ENCODE measurements around the gene ARIH1.
A peak's percentile ranks its signal among the peaks of the same experiment; 100 is the strongest.
"Not testable (repeated sequence)": the region's sequence is repeated elsewhere in the genome, so short reads cannot be mapped to it uniquely, and the experiment has no call there.

The ARIH1 gene

DNA sequence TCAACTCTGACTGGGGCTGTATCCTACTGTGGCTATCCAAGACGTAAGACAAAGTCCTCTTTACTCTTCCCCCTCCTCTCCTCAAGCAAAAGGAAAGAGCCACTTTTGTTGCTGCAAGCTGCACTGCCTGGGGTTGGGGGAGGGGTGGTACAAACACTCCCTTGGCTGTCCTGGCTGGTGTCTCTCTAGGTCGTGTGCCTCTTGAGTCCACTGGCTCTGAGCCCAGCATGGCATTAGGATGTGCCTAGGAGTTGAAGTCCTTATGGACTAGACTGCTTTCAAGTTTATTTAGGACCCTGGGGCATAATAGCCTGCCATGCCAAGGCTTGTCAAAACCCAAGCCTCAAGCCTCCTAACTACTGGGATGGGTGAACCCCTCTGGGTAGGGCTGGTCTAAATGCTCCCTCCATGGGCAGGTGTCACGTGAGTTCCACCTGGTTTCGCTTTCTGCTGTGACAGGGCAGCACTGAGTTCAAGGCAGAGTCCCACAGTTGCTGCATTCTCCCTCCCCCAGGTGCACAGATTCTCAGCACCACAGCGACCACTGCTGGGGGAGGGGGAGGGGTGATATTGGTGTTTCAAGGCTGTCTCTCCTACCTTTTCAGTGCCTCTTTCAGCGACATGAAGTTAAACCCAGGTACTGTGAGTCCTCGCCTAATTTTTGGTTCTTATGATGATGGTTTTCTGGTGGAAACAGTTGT is 141.6 kb downstream of the ARIH1 start:
- Histone ChIP-seq H3K4me3 (ENCODE audit: low read length) (peak overlapping the region; percentile 34; the same call in 1 of the 2 replicates), H3K9ac (ENCODE audit: low read depth, low read length) (peak overlapping the region; percentile 7; the same call in 1 of the 2 replicates), H3K4me1 (ENCODE audit: insufficient read depth, low read length) (peaks cover 10% of the 10 kb centered on the region)
- not testable (repeated sequence) for H3K27ac ChIP-seq (ENCODE audit: low read length); H3K9me3 ChIP-seq (ENCODE audit: insufficient read depth, low read depth, low read length); H3K36me3 ChIP-seq (ENCODE audit: insufficient read depth, low read depth, low read length); H3K27me3 ChIP-seq (ENCODE audit: insufficient read depth, low read length)

GRCh38 chr15:72616491-72617210 is 142.5 kb downstream of the ARIH1 start:
- H3K27me3 ChIP-seq (ENCODE audit: insufficient read depth, low read length): no peaks in the 10 kb centered on the region
- H3K9ac ChIP-seq (ENCODE audit: low read depth, low read length): no peak overlapping the region
- H3K36me3 ChIP-seq (ENCODE audit: insufficient read depth, low read depth, low read length): no peaks in the 10 kb centered on the region
- H3K9me3 ChIP-seq (ENCODE audit: insufficient read depth, low read depth, low read length): no peaks in the 10 kb centered on the region
- no peak overlapping the region for H3K4me3 ChIP-seq (ENCODE audit: low read length)
- peaks cover 10% of the 10 kb centered on the region for H3K4me1 ChIP-seq (ENCODE audit: insufficient read depth, low read length)
- no peak overlapping the region for H3K27ac ChIP-seq (ENCODE audit: low read length)

- H3K27me3 ChIP-seq (ENCODE audit: insufficient read depth, low read length); H3K4me3 ChIP-seq (ENCODE audit: low read length); H3K4me1 ChIP-seq (ENCODE audit: insufficient read depth, low read length): not testable (repeated sequence)
Measured at GRCh38 chr15:72623854-72624253, 149.7 kb downstream of the ARIH1 start.

DNA sequence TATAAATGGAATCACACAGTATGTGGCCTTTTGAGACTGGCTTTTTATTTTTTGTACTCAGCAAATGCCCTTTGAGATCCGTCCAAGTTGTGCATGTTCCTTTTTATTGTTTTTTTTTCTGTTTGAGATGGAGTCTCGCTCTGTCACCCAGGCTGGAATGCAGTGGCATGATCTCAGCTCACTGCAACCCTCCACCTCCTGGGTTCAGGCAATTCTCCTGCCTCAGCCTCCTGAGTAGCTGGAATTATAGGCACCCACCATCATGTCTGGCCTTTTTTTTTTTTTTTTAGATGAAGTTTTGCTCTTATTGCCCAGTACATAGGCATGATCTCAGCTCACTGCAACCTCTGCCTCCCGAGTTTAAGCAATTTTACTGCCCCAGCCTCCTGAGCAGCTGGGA is 152.0 kb downstream of the ARIH1 start:
- not testable (repeated sequence) for H3K4me1 ChIP-seq (ENCODE audit: insufficient read depth, low read length); H3K27ac ChIP-seq (ENCODE audit: low read length); H3K9me3 ChIP-seq (ENCODE audit: insufficient read depth, low read depth, low read length); H3K4me3 ChIP-seq (ENCODE audit: low read length); H3K36me3 ChIP-seq (ENCODE audit: insufficient read depth, low read depth, low read length); H3K9ac ChIP-seq (ENCODE audit: low read depth, low read length); H3K27me3 ChIP-seq (ENCODE audit: insufficient read depth, low read length)

More at GRCh38 chr15:72623854-72624253, 149.7 kb downstream of the ARIH1 start:
- H3K36me3 ChIP-seq (ENCODE audit: insufficient read depth, low read depth, low read length); H3K27ac ChIP-seq (ENCODE audit: low read length); H3K9ac ChIP-seq (ENCODE audit: low read depth, low read length); H3K9me3 ChIP-seq (ENCODE audit: insufficient read depth, low read depth, low read length): not testable (repeated sequence)

GRCh38 chr15:72628249-72629067 is 154.3 kb downstream of the ARIH1 start:
- not testable (repeated sequence) for H3K4me3 ChIP-seq (ENCODE audit: low read length); H3K9me3 ChIP-seq (ENCODE audit: insufficient read depth, low read depth, low read length); H3K27me3 ChIP-seq (ENCODE audit: insufficient read depth, low read length); H3K9ac ChIP-seq (ENCODE audit: low read depth, low read length); H3K36me3 ChIP-seq (ENCODE audit: insufficient read depth, low read depth, low read length); H3K4me1 ChIP-seq (ENCODE audit: insufficient read depth, low read length); H3K27ac ChIP-seq (ENCODE audit: low read length)

DNA sequence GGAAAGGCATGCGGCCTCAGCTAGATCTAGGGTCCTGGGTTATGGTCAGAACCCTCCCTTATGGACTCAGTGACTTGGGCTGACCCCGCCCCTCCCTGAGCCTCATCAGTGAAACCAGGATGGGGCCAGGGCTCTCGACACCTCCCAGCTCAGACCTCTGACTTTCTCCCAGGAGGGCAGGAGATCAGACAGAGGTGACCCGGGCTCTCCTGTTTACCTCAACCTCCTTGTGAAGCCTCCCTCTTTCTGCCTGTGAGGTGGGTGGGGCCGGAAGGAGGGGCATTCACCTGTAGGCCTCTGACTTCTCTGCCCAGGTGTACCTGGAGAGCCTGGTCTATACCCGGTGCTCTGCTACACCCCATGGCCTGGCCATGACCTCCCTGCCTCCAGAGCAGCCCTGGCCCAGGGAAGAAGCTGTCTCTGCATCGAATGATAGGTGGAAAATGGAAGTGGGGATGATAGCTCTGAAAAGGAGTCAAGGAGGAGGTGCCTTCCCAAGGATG is 155.0 kb downstream of the ARIH1 start:
- not testable (repeated sequence) for H3K27me3 ChIP-seq (ENCODE audit: insufficient read depth, low read length); H3K36me3 ChIP-seq (ENCODE audit: insufficient read depth, low read depth, low read length); H3K27ac ChIP-seq (ENCODE audit: low read length); H3K4me1 ChIP-seq (ENCODE audit: insufficient read depth, low read length); H3K4me3 ChIP-seq (ENCODE audit: low read length); H3K9me3 ChIP-seq (ENCODE audit: insufficient read depth, low read depth, low read length); H3K9ac ChIP-seq (ENCODE audit: low read depth, low read length)

DNA sequence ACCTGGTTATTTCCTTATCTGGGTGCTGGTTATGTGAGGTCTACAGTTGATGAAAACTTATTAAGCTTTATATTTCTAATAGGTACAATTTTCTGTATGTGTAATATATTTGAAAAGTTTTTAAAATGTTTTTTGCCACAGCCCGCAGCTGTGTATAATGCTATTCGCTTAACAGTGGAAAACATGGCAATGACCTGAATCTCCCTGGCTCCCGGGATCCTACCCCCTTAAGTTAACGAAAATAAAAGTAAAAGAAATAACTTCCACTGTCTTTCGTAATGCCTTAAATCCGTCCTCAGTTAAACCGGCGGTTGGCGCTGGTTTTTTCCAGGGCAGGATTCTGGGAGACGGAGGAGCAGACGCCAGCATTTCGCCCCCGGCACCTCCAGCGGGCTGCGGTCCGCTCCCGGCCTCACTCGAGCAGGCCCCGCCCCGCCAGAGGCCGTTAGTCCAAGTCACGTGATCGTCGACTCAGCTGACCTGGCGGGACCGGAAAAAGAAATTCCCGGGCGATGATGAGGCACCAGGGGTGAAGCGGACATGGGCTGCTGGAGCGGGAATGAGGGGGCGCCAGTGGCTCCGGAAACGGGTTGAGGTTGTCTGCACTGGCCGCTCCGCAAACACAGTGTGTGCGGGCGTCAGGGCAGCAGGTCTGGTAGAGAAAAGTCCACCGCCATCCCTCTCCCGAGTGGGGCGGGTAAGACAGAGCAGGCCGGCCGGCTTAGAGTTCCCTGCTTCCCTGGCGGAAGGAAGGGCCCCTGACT is 162.6 kb downstream of the ARIH1 start:
- H3K27me3 ChIP-seq (ENCODE audit: insufficient read depth, low read length); H3K4me1 ChIP-seq (ENCODE audit: insufficient read depth, low read length); H3K27ac ChIP-seq (ENCODE audit: low read length); H3K9me3 ChIP-seq (ENCODE audit: insufficient read depth, low read depth, low read length); H3K36me3 ChIP-seq (ENCODE audit: insufficient read depth, low read depth, low read length); H3K9ac ChIP-seq (ENCODE audit: low read depth, low read length): not testable (repeated sequence)
- H3K4me3 ChIP-seq (ENCODE audit: low read length): peak overlapping the region; percentile 49; the same call in 1 of the 2 replicates

GRCh38 chr15:72639759-72640483 is 165.8 kb downstream of the ARIH1 start:
- H3K36me3 ChIP-seq (ENCODE audit: insufficient read depth, low read depth, low read length); H3K9me3 ChIP-seq (ENCODE audit: insufficient read depth, low read depth, low read length); H3K27me3 ChIP-seq (ENCODE audit: insufficient read depth, low read length); H3K4me3 ChIP-seq (ENCODE audit: low read length); H3K9ac ChIP-seq (ENCODE audit: low read depth, low read length); H3K4me1 ChIP-seq (ENCODE audit: insufficient read depth, low read length); H3K27ac ChIP-seq (ENCODE audit: low read length): not testable (repeated sequence)

- not testable (repeated sequence) for H3K36me3 ChIP-seq (ENCODE audit: insufficient read depth, low read depth, low read length); H3K9ac ChIP-seq (ENCODE audit: low read depth, low read length); H3K4me3 ChIP-seq (ENCODE audit: low read length); H3K27ac ChIP-seq (ENCODE audit: low read length); H3K27me3 ChIP-seq (ENCODE audit: insufficient read depth, low read length); H3K4me1 ChIP-seq (ENCODE audit: insufficient read depth, low read length); H3K9me3 ChIP-seq (ENCODE audit: insufficient read depth, low read depth, low read length)
Measured at GRCh38 chr15:72642271-72642670, 168.1 kb downstream of the ARIH1 start.

DNA sequence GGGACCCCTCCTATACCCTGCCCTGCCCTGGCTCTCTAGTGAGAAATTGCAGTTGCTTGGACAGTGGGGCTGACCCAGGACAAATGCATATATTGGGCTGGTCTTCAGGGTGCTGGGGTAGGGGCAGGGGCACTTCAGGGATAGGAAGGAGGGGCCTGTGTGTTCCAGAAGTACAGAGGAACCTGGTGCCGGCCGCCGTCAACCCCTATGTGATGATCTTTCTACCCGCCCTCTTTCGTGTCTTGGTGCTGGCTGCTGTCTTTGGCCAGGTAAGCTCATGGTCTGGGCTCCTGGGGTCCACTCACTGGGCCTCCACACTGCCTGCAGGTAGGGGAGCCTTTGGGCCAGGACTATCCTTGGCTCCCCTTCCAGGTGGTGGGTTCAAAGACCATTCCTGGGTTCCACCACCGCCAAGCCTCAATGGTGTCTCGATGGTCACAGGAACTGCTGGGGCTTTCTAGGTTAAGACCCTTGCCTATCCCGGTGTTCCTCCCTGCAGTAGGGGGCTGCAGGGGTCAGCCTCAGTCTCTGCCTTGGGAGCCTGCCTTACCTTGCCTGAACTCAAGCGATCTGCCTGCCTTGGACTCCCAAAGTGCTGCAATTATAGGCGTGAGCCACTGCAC is 174.6 kb downstream of the ARIH1 start:
- not testable (repeated sequence) for H3K27ac ChIP-seq (ENCODE audit: low read length); H3K9me3 ChIP-seq (ENCODE audit: insufficient read depth, low read depth, low read length); H3K4me3 ChIP-seq (ENCODE audit: low read length); H3K36me3 ChIP-seq (ENCODE audit: insufficient read depth, low read depth, low read length); H3K27me3 ChIP-seq (ENCODE audit: insufficient read depth, low read length); H3K9ac ChIP-seq (ENCODE audit: low read depth, low read length); H3K4me1 ChIP-seq (ENCODE audit: insufficient read depth, low read length)

Measured in iPS-20b (cell line).